Inflammatory macrophage (primary cell): ENCODE results near the gene RAMP3.
A peak's percentile ranks its signal among the peaks of the same experiment; 100 is the strongest.

ENCODE experiments used
- DNase-seq, 2 donors: peaks; one replicate each; pipeline ENCODE4 v3.0.0-alpha.2; 2020 to 2022

RAMP3 gene

GRCh38 chr7:45157286-45157652 lies 322 bp upstream of the RAMP3 start:
- no peak for DNase-seq

GRCh38 chr7:45158471-45158870 lies 880 bp downstream of the RAMP3 start:
- DNase-seq, result no peak

- no peak for DNase-seq
These were observed 1.7 kb downstream of the RAMP3 start for GRCh38 chr7:45159296-45159695.

- DNase-seq, result no peak
These were observed 2.9 kb downstream of the RAMP3 start for GRCh38 chr7:45160417-45160881.

DNA sequence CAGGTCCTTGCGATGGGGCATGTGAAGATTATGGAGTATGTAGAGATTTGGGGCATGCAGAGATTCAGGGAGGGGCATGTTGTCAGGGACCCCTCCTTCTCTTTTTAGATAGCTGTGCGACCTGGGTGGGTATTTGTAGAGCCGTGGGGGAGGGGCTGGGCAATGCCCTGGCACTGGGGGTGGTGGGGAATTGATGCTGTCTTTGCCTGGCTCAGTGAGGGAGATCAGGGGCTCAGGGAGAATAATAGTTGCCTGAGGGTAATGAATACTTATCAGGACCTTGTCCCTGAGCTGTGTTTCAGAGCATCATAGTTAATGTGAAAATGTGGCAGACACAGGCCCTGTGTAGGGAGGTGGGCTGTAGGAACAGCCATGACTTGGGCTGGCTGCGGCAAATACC lies 3.5 kb downstream of the RAMP3 start:
- DNase-seq, result no peak

- DNase-seq, result no peak
These were observed 4.3 kb downstream of the RAMP3 start for GRCh38 chr7:45161842-45162241.

DNA sequence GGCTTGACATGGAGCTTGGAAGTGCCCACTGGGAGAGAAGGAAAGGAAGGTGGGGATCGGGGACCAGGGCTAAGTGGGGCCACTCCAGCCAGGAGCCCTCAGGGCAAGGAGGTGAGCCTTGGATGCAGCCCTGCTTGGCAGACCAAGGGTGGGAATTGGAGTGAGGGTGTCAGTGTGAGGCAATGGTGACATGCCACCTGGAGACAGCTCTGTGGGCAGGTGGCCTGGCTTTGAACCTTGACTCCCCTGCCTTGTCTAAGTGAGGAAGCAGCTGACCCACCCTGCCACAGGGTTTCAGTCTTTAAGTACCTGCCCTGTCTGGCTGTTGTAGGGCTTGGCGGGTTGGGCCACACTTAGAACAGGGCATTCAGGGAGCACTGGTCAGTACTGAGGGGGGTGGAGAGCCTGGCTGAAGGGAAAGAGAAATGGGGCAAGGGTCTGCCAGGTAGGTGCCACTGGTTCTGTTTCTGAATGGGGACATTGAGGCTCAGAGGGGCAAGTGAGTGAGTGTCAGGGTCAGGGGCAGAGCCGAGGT lies 4.8 kb downstream of the RAMP3 start:
- DNase-seq, result no peak

DNA sequence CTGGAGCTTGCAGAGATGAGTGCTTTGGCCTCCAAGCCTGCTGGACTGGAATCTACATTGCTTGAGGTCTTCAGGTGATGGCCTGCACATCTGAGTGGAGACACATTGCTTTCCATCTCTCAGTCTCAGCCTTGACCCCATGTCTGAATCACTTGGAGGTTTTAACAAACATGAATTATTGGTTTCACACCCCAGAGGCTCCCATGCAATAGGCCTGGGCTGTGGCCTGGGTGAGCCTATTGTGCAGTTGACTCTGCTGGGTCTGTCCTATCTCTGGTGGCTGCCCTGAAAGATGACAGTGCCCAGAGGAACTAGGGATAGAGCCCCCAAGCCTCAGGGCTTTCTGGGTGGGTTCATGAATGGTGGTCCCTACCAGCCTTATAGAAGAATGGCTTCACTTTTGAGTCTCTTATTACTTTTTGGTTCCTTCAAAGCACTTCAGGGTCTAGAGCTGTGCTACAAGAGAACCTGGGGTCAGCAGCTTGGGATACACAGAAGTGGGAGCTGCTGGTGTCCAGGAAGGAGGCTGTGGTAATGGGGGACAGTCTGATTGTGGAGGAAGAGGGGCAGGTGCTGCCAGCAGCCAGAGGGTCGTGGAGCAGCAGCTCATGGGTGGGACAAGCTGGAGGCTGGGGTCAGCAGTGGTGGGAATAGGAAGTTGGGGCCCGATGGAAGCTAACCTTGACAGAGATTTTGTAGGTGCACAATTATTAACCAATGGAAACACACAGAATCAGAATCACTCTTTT lies 5.5 kb downstream of the RAMP3 start:
- no peak for DNase-seq

- no peak for DNase-seq
These were observed 6.1 kb downstream of the RAMP3 start for GRCh38 chr7:45163692-45164052.

- peak; percentile 15 to 48 for DNase-seq
These were observed 6.7 kb downstream of the RAMP3 start for GRCh38 chr7:45164271-45164670.

GRCh38 chr7:45165857-45166256 lies 8.3 kb downstream of the RAMP3 start:
- no peak for DNase-seq

- DNase-seq, result no peak
These were observed 14.4 kb downstream of the RAMP3 start for GRCh38 chr7:45171946-45172345.

DNA sequence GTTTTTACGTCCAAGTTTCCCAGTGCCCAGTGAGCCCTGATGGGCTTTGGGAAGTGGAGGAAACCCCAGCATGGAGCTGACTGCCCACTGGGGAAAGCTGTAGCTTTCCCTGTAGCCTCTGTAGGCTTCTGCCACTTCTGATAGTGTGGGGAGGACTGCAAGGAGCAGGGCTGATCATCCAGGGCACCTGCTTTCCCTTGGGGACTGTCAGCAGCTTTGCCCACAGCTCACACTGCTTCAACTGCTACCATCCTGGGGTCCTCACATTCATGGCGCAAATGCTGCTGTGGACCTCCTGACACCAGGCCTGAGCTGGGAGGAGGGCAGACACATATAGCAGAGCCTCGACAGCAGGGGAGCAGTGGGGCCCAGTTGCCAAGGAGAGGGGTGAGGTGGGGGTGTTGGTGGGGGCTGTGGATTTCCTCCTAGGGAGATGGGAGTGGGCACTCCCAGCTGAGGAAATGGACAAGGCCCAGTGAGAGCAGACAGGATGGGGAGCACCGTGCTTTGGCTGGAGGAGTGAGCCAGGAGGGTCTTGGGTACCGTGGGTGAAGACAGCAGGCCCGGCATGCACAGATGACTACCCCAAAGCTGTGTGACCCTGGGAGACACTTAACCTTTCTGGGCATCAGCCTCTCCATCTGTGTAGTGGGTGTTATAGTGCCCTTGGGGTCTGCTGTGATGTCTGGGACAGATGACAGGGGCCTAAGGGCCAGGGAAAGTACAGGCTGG lies 16.2 kb downstream of the RAMP3 start:
- DNase-seq, result no peak

GRCh38 chr7:45174328-45174610 lies 16.7 kb downstream of the RAMP3 start:
- no peak for DNase-seq

GRCh38 chr7:45174966-45175765 lies 17.6 kb downstream of the RAMP3 start:
- no peak for DNase-seq

DNA sequence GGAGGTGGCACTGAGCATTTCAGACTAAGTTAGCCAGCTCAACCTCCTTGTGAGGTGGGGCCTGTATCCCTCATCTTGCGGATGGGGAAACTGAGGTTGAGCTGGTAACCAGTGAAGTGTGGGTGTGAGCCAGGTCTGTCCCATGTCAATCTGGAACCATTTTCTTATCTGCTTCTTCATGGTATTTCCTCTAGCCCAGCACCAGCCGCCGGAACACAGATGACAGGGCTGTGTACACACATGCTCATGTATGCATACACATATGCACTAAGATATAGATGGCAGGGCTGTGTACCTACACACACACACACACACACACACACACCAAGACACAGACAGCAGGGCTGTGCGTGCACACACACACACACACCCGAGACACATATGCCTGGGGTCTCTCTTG lies 18.5 kb downstream of the RAMP3 start:
- no peak for DNase-seq

GRCh38 chr7:45176886-45177731 lies 19.5 kb downstream of the RAMP3 start:
- no peak for DNase-seq

- DNase-seq, result no peak
These were observed 20.2 kb downstream of the RAMP3 start for GRCh38 chr7:45177801-45178200.

DNA sequence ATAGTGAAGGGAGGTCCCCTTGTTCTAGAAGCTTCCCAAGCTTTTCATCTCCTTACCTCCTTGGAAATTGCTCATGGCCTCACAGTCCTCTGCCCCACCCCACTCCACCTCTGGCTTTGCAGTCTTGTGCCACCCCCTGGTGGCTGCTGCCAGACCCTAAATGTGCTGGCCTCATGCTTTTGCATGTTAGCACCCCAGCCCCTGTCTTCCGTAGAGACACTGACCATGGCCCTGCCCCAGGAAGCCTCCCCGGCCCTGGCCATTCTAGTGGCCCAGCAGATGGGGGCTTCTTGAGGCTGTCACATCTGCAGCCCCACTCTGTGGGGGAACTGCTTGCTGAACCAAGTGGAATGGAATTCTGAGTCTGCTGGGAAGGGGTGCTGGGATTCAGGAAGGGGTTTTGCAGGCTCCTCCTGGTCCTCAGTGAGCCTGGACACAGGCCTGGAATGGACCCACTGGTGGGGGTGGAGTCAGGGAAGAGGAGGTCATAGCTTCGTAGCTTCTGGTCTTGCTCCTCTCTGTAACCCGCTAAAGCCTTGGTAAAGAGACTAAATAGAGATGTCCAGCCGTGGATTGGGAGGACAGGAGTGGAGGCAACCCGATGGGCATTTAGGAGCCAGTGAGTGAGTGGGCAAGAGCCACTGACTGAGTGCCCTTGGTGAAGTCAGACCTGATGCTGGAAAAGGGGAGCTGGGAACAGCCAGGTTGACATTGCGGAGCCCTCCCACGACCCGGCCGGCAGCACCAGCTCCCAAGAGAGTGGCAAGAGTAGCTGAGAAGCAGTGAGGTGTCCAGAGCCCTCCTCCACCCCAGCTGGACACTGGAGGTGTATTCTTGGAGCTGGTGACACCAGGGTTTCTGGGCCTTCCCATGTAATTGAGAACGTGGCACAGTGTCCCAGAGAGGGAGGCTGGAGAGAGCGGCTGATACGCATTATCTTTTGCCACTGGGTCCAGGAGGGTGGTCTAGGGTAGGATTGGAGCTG lies 20.9 kb downstream of the RAMP3 start:
- DNase-seq, result no peak

DNA sequence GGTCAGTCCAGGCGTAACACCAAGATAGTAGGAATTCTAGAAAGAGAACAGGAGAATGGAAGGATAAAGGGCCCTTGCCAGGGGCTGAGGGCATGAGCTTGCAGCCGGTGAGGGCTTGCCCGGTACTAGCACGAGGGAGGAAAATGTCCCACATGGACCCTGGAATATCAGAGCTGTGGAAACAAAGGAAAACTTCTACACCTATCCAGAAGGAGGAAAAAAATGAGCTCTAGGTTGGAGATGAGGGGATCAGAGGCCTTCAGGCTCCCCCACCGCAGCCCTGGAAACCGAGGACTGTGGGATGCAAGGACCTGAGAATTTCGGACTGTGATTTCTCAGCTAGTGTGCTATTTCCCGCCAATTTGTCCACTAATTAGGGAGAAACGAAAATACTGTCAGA lies 22.1 kb downstream of the RAMP3 start:
- no peak for DNase-seq
